ENCODE measurements around the gene ZNF750.

Gene ZNF750

GRCh38 chr17:82812058-82812457 is 27.8 kb downstream of the ZNF750 start:
- no peak for DNase-seq (ENCODE audit: low read depth)

GRCh38 chr17:82810644-82811430 is 29.0 kb downstream of the ZNF750 start:
- no peak for DNase-seq (ENCODE audit: low read depth)

DNA sequence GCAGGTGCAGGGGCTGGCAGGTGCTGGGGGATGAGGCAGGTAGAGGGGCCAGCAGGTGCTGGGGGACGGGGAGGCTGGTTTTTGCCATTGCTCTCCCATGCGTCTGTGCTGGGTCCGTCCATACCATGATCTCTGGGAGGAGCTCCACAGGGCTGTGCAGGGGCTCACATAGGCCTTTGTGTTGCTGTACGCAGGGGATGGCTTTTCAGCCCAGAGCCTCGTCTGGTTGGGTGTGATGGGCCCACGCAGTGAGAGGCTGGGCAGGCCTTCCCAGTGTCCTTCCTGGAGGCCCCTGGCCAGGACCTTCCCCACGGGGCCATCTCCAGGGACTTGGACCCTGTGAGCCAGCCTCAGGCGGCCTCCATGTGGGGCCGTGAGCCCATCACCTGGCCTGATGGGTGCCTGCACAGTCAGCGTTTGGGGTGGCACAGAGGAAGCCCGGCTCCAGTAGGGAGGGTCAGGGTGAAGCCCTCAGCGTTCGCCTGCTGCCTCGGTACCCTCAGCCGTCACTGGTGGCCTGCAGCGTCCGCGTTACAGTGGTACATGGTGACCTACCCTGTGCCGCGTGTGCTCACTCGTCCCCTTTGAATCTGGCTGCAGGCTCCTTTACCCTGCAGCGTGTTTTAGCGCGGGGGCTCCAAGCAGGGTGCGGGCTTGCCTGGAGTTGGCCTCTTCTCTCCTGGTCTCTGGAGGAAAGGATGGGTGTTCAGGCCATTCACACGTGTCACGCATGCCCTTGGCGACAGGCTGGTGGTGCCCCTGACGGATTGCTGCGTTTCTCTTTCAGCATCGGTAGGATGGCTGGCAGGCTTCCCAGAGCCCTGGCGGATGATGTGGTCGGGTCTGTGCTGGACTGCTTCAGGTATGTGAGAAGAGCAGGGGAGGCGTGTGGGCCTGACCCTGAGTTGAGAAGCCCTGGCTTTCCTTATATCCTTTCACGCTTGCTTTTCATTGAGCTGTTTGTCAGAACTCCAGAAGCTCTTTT is 30.6 kb downstream of the ZNF750 start:
- no peak for DNase-seq (ENCODE audit: low read depth)

DNA sequence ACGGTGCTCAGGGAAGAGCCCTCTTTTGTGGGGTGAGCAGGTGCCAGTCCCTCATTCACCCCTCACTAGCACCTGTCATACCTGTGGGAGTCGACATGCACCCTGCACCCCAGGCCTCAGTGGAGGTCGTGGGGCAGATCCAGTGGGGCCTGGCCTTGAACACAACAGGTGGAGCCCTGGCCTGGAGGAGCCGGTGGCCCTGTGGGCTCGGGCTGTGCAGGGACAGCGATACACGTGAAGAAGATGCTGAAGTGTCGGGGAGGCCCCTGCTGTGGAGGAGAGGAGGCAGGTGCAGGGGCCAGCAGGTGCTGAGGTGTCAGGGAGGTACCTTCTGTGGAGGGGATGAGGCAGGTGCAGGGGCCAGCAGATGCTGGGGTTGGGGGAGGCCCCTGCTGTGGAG is 31.8 kb downstream of the ZNF750 start:
- no peak for DNase-seq (ENCODE audit: low read depth)

DNA sequence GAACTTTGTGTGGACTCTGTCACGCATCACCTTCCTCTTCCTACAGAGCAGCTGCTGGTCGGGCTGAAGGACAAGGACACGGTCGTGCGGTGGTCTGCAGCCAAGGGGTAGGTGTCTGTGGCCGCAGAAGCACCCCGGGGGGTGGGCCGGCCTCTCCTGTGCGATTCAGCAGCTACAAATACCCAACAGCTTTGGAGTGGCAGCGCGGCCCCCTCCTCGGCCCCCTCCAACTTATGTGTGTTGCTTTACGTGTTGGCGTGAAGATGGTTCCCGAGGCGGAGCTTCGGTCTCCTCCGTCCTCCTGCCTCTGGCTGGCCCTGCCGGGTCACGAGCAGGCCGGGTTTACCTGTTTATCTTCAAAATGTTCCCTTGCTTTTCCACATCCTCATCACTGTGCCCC is 32.3 kb downstream of the ZNF750 start:
- no peak for DNase-seq (ENCODE audit: low read depth)

- DNase-seq (ENCODE audit: low read depth) = no peak
Observed at GRCh38 chr17:82807101-82807500, 32.7 kb downstream of the ZNF750 start.

DNA sequence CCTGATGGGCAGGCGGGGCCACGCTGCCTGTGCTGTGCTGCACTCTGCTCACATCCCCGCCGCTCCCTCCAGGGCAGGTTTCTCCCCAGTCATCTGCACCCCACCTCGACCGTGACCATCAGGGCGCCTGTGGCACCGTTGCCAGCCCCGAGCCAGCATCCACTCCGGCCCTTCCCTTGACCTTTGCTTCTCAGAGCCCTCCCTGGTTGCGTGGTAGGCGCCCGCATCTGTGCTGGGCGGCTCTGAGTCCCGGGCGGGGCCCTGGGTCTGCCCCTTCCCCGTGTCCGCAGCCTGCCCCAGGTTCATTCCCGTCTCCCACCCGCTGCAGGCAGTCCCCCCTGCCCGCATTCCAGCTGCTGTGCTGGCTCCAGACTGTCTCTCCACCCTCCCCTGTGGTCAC is 33.2 kb downstream of the ZNF750 start:
- no peak for DNase-seq (ENCODE audit: low read depth)

GRCh38 chr17:82805823-82806222 is 34.0 kb downstream of the ZNF750 start:
- no peak for DNase-seq (ENCODE audit: low read depth)

DNA sequence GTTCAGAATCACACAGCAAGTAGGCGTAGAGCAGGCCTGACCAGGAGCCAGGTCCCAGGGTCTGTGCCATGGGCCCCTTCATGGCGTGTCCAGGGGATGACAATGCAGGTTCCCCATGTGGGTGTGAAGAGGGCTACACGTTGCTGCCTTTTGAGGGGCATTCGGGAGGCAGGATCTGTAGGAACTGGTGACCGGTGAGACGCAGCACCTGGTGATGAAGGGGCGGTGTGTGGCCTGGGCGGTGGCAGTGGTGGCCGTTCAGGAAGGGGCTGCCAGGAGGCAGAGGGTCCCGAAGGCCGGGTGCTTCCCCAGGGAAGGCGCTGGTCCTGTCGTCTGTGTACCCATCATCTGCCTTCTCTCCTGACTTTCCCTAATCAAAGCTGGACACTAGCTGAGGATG is 34.6 kb downstream of the ZNF750 start:
- DNase-seq (ENCODE audit: low read depth) = no peak

GRCh38 chr17:82804442-82805191 is 35.2 kb downstream of the ZNF750 start:
- DNase-seq (ENCODE audit: low read depth) = peak; percentile 48

- DNase-seq (ENCODE audit: low read depth) = no peak
Observed at GRCh38 chr17:82803606-82804005, 36.2 kb downstream of the ZNF750 start.

GRCh38 chr17:82803185-82803584 is 36.6 kb downstream of the ZNF750 start:
- no peak for DNase-seq (ENCODE audit: low read depth)

GRCh38 chr17:82802075-82802780 is 37.6 kb downstream of the ZNF750 start:
- DNase-seq (ENCODE audit: low read depth) = peak; percentile 13

GRCh38 chr17:82801377-82801970 is 38.3 kb downstream of the ZNF750 start:
- no peak for DNase-seq (ENCODE audit: low read depth)

GRCh38 chr17:82800885-82801284 is 38.9 kb downstream of the ZNF750 start:
- no peak for DNase-seq (ENCODE audit: low read depth)

DNA sequence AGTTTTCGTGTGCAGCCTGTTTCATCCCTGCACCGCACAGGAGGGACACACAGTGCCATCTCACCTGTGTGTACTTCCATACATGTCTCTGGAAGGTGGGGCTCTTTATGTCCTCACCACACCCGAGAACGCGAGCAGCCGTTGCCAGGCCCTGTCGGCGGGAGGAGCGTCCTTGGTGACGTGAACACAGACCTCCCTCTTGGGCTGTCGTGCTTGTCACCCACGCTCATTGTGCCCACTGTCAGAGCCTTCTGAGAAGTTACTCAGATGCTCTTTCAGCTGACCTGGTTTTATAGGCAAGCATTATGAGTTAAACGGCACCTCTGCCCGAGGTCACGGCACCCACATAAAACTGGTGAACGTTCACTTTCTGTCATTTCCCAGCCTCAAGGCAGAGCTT is 40.2 kb downstream of the ZNF750 start:
- DNase-seq (ENCODE audit: low read depth) = no peak

GRCh38 chr17:82798752-82799151 is 41.1 kb downstream of the ZNF750 start:
- DNase-seq (ENCODE audit: low read depth) = no peak

DNA sequence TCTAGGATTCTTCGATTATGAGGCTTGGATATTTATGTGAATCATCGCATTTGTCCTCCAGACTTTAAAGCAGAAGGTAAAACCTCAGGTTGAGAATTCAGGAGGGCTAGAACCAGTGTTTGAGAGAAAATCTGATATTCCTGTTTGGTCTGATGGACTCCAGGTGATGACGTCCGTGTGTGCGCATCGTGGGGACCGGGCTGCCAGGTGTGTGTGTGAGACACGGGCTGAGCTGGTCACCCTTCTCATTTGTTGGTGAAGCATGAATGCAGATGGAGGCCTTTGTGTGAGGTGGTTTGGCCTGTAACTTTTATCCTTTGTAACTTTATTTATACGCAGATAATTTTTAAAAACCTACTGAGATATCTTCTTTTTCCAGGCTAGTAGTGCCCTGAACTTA is 42.8 kb downstream of the ZNF750 start:
- no peak for DNase-seq (ENCODE audit: low read depth)

GRCh38 chr17:82795615-82796014 is 44.2 kb downstream of the ZNF750 start:
- no peak for DNase-seq (ENCODE audit: low read depth)

DNA sequence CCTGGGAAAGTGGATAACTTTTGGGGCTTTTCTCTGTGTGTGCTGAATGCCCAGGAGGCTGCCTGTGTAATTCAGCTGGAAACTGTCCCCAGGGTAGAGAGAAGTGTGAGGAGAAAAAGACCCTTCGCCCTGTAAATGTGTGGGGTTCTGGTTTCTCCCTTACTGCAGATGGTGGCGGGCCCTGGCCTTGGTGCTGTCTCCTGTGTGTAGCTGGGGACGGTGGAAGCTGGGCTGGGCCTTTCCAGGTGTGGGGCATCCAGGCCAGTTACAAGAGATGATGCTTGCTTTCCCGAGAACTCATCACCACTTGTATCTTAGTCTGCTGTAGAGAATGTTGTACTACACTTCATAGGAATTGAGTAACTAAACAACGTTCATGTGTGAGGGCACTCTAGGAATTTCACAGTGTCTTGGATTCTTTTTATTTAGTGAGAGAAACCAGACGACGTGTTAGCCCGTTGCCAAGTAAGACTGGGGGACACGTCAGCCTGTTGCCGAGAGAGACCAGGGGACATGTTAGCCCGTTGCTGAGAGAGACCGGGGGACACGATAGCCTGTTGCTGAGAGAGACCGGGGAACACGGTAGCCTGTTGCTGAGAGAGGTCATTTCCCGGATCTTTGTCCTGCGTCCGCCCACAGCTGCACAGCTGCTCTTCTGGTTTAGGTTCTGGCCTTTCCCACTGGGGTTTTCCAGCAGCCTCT is 44.9 kb downstream of the ZNF750 start:
- no peak for DNase-seq (ENCODE audit: low read depth)

Measured in stromal cell of bone marrow (primary cell).